ENCODE data around the gene ATP6V0C.
"Not testable (repeated sequence)": the region's sequence is repeated elsewhere in the genome, so short reads cannot be mapped to it uniquely, and the experiment has no call there.

The ATP6V0C gene

DNA sequence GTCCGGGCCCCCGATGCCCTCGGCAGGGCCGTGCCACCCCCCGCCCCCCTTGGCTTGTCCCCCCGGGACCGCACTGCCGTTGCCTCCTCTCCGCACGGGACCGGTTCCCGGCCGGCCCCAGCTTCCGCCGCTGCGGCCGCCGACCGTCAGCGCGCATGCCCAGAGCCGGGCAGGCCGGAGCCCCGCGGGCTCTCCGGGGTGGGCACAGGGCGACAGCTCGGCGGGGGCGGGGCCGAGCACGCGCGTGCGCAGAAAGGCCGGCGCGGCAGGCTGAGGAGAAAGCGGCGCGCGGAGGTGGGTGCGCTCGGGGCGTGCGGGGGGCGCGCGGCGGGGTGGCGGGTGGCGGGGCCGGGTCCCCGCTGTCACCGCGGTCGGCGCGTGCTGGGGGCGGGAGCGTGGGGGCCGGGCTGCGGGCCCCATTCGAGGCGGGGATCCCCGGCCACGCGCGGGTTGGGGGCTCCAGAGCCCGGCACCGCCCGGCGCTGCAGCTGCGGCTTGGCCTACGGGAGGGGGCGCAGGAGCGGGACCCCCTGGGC is 38.8 kb upstream of the ATP6V0C start, which contains the start of gene TBC1D24:
TBC1D24 (plus strand) TSS at position 251 of the 536 bp plus-strand sequence. CDS start 21,022 bp downstream, outside the sequence.
- DNase-seq (ENCODE audit: low read depth in 3 of 3) = peak; percentile 61 to 85 (median 71)

DNA sequence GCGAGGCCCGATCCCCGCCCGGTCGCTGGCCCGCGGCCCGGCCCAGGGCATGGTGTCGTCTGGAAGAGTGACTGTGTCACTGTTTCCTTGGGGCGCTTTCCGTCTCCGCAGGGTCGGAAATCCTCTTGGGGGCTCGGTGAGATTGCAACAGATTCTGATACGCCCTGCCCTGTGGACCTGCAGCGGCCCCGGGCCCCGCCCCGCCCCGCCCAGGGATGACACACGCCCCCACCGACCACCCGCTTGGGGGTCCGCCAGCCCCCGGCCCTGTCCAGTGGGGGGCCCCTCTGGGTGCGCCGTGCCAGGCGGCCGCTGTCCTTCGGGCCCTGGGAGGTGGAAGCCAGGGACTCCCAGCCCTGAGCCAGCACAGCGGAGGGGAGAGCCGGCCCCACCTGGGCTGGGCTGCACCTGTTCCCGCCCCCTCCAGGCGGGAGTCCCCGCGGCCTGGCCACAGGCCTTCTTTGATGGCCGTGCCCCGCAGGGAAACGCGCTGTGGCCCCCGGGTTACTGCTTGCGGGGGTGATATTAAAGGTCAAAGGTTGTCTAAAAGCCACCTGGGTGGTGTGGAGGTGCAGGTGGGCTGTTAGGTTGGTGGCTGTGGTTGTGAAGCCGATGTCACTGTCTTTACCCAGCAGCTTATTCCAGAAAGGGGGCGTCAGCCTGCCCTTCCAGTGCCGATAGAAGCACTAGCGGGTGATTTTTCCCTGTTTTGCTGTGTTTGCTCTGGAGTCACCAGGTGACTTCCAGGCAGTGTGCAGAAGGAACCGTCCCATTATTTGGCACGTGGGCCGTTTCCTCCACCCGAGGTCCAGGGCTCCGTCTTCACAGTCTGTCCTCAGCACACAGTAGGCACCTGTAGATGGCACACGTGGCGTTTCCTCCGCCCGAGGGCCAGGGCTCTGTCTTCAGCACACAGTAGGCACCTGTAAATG is 38.1 kb upstream of the ATP6V0C start:
- peak in 1 of 3 experiments; percentile 42 for DNase-seq (ENCODE audit: low read depth in 3 of 3)

DNA sequence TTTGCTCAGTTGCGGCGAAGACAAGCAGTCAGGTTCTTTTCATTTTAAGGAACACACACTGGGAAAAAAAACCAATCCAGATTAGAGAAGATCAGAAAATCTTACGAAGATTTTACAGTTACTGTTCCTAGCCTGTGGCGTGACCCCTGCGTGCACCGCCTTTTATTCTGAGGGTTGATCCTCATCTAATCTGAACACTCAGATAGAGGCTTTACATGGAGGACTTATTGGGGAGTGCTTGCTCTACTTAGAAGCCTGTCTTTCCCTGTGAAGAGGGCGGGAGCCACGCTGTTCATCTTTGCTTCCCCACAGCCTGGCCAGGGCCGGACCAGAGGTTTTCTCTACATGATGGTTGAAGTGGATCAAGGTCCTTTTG is 37.4 kb upstream of the ATP6V0C start:
- DNase-seq (ENCODE audit: low read depth in 3 of 3) = no peak

DNA sequence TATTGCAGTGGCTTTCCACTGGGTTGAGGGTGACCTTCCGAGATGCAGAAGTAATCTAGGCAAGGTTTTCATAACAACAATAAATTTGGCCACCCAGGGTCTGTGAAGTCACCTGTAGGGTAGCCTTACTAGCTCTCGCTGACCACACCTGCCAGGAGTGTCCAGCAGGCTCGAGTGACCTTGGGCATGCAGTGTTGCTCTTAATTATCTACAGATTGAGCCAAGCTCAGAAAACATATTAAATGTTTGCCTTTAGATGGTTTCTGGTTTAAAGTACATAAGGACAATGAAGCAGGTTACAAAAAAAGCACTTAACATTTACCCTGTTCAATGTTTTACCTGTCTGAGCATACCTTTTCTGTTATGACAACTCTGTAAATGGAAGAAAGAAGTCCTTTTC is 37.0 kb upstream of the ATP6V0C start:
- DNase-seq (ENCODE audit: low read depth in 3 of 3) = no peak

DNA sequence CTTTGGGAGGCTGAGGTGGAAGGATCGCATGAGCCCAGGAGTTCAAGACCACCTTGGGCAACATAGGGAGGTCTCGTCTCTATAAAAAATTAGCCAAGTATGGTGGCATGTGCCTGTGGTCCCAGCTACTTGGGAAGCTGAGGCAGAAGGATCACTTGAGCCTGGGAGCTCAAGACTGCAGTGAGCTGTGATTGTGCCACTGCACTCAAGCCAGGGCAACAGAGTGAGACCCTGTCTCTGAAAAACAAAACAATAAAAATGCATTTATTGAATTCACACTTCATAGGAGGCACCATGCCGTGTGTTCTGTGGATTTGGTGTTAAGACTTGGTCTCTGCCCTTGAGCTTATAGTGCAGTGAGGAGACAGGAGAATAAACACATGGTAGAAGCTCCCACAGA is 36.4 kb upstream of the ATP6V0C start:
- no peak for DNase-seq (ENCODE audit: low read depth in 3 of 3)

GRCh38 chr16:2478279-2478678 is 35.5 kb upstream of the ATP6V0C start:
- DNase-seq (ENCODE audit: low read depth in 3 of 3) = no peak

DNA sequence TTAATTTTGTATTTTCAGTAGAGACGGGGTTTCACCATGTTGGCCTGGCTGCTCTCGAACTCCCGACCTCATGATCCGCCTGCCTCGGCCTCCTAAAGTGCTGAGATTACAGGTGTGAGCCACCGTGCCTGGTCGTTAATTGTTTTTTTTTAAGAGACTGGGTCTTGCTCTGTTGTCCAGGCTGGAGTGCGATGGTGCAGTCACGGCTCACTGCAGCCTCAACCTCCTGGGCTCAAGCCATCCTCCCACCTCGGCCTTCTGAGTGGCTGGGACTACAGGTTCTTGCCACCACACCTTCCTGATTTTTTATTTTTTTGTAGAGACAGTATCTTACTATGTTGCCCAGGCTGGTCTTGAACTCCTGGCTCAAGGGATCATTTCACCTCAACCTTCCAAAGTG is 33.8 kb upstream of the ATP6V0C start:
- not testable (repeated sequence) for DNase-seq (ENCODE audit: low read depth in 3 of 3)

- DNase-seq (ENCODE audit: low read depth in 3 of 3) = no peak
Observed at GRCh38 chr16:2480948-2481347, 32.8 kb upstream of the ATP6V0C start.

DNA sequence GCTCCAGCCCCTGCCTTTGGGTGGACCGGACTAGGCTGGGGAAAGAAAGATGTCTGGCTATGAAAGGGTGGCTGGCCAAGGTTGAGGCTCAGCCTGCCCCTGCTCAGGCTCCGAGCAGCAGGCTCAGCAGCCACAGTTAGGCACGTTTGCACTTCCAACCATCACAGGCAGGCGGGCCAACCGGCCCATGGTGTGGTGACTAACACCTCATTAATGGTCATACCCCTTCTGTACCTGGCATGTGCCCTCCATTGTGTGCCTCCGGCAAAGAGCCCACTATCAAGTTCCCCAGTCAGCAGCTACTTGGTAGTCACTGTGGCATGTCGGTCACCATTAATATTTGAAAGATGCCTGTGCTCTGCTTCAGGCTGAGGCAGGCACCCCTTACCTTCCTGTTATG is 32.1 kb upstream of the ATP6V0C start:
- no peak for DNase-seq (ENCODE audit: low read depth in 3 of 3)

GRCh38 chr16:2482249-2482648 is 31.5 kb upstream of the ATP6V0C start:
- no peak for DNase-seq (ENCODE audit: low read depth in 3 of 3)

DNA sequence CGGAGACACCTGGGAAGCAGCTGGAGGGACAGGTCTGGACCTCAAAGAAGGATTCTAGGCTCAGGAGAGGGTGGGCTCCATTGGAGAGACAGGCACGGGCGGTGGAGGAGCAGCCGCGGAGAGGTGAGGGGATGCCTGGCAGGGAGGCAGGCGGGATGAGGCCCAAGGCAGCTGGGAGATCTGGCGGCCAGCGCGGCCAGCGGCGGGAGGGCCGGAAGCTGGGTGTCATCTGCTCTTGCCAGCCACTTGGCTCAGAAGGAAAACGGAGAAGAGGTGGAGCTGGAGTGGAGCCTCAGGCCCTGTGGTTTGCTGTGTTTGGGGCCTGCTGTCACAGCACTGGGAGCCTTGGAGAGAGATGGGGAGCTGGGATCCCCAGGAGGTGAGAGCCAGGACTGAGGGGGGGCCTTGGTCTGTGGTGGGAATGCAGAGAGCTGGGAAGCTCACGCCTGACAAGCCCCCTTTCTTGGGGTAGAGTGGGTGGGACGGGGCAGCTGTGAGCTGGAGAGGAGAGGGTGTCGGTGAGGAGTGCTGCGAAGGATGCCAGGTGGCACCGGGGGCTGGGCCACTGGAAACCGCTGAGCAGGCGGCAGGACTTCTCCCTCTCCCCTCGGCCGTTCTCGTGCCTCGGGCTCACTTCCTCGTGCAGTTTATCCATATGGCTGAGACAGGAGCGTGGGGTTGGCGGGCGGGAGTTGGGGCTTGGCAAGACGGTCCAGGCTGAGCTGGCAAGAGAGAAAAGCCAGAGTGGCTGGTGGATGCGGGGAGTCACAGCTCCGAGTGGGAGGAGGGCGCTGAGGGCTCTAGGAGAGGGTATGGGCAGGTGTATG is 30.8 kb upstream of the ATP6V0C start:
- no peak for DNase-seq (ENCODE audit: low read depth in 3 of 3)

DNA sequence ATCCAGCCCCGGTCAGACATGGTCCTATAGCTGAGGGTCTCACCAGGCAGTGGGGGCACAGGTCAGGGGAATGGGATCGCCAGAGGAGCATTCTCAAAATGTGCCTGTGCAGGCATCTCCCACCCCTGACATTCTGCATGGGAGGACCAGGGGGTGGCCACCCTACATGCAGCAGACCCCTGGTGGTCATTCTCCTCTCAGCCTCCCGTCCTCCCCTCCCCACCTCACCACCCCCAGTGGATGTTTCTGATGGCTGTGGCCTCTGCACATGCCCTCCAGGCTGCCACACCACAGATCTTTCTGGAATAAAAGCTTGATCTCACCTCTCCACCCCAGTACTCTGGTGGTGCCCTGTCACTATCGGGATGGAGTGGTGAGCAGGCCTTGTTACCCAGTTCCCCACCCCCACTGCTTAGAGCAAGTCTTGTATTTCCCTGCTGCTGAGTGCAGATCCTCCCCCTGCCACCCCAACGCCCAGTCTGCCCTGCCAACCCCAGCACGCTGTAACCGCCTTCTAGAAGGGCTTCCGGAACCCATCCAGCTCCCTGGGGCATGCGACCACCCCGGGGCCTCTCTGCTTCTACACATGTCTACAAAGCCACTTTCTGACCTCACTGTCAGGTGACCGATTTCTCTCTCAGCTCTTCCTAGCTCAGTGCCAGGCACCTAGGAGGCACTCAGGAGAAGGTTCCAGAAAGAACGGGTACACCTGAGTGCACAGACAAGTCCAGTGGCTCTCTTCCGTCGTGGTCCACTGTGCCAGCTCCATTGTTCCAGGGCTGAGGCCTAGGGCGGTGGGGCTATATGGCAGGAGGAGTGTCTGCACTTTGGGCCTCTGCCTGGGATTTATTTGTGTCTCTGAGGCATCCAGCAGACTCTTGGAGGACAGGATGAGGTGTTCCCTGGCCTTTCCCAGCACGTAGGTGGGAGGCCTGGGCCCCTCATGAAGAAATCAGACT is 29.5 kb upstream of the ATP6V0C start:
- DNase-seq (ENCODE audit: low read depth in 3 of 3) = no peak

DNA sequence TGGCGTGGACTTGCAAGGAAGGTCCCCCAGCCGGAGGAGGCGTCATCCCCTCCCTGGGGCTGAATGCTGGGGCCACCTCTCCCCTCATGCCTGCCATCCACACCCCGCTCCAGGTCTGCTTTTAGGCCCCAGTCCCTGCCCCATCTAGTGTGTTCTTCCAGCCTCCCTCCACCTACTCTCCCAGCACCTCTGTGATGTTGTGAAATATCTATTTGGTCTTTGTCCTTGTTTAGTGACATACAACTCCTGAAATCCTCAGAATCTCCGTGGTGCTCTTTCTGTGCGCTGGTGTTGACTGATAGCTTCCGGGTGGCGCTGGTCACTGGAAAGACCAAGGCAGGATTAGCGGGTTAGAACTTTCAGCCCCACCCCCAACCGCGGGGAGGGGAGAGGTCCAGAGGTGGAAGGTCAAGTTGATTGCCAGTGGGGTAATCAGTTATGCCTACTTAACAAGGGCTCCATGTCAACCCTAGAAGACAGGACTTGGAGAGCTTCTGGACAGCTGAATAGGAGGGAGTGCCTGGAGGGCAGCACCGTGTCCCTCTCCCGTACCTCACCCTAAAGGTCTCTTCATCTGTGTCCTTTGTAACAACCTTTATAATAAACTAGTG is 28.7 kb upstream of the ATP6V0C start:
- DNase-seq (ENCODE audit: low read depth in 3 of 3) = no peak

DNA sequence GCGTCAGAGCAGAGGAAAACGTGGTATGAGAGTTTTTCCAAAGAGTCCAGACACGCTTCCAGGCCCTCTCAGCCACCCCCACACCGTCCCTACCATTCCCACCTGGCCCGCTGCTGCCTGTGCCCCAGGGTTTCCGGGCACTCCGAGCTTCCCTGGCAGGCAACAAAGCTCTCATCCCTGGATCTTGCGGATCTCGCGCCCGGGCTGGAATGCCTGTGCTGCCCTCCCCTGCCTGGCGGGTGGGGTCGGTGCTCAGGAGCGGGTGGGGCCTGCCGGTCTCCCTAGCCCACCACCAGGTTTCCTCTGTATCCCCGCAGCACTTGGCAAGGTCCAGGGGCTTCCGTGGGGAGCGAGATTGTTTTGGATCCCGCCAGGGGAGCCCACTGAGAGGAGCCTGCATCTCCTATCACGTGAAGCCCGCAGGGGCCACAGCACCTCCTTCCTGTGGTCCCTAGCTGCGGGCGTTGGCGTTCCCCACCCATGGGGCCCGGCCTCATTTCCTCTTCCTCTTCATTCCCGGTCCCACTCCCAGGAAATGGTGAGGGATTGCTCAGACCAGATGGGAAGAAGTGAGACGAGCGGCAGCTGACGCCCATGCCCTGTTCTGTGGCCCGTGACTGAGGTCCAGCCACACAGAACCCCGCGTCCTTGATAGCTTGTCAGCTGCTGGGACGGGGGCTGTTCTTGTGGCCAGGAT is 27.8 kb upstream of the ATP6V0C start:
- no peak for DNase-seq (ENCODE audit: low read depth in 3 of 3)

DNA sequence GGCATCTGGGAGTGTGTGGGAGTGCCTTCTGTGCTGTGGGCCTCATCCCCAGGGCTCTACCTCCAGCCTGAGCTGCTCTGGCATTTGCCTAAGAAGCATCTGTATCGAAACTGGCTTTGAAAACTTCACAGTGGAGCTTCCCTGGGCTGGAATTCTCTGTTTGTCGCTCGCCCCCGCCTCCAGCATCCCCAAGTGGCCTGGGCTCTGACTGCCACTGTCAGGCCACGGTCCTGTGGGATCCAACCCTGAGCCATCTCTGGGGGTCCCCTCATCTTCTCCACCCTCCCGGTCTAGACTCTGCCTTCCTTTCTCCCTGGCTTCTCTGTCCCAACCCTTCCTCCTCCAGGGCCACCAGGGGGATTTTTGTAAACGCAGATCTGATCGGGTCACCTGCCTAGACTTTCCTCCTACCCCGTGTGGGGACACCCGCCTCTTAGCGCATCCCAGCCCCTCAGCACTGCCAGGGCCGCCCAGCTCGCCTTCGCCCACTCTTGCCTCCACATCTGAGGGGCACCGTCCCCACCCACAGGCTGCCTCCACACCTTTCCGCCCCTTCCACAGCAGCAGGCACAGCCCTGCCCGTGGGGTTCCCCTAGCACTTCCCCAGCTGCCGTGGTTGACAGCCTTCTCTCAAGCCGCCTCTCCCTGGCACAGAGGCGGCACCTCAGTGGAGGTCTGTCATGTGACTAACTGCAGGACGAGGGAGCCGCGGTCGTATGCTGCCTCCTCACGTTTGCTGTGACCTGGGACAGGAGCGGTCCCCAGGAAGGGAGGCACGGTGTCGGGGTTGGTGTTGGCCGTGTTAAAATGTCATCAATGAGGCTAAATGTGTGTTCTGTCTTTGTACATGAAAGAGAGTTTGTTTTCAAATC is 26.9 kb upstream of the ATP6V0C start:
- peak; percentile 54 to 67 (median 57) for DNase-seq (ENCODE audit: low read depth in 3 of 3)

- DNase-seq (ENCODE audit: low read depth in 3 of 3) = no peak
Observed at GRCh38 chr16:2487517-2487842, 26.3 kb upstream of the ATP6V0C start.

GRCh38 chr16:2487903-2488531 is 25.7 kb upstream of the ATP6V0C start:
- DNase-seq (ENCODE audit: low read depth in 3 of 3) = no peak

DNA sequence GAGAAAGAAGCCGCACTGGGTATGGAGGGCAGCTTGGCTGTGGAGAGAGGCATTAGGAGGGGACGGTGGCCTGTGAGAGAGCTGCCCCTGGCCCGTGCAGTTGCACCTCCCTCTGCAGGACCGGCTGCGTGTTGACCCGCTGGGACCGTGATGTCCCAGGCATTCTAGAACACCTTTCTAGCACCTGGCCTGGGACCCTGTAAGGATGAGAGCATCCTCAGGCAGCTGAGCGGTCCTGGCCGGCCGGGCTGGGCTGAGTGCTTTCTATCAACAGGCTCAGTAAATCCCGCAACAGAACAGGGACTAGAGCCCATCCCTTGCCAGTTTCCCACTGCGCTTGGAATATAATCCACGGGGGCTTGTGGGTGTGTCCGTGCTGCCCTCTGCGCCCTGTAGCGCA is 24.2 kb upstream of the ATP6V0C start:
- DNase-seq (ENCODE audit: low read depth in 3 of 3) = no peak

Data from stimulated activated CD4-positive, alpha-beta T cell treated with anti-CD3 and anti-CD28 coated beads, TNF-alpha, amount 100 ng/mL, for 24 hours (primary cell).